Fibroblast of lung (primary cell): ENCODE results near the gene KASH5. TPM values are rescaled to one million over a fixed set of nuclear protein-coding genes. Genes with fewer than 3 reads are reported as not detected.

Source experiments
- DNase-seq, 2 donors: peaks; one replicate each; pipeline versions ENCODE4 v3.0.0 to v3.0.0-alpha.2; 2010; ENCODE audit warnings: low read depth in 2 of 2
- H2AFZ ChIP-seq: 2 replicates; pipeline ENCODE4 v1.5.1; 2012; ENCODE audit warnings: low read length, control low read depth, inconsistent platforms
- H3K27ac ChIP-seq: 2 replicates; pipeline ENCODE4 v1.5.1; 2011; ENCODE audit warnings: low read length, control low read depth; ENCODE audit not compliant: insufficient read depth
- H3K27me3 ChIP-seq: 2 replicates; pipeline ENCODE4 v1.5.1; 2011; ENCODE audit warnings: mild to moderate bottlenecking, low read length; ENCODE audit not compliant: control insufficient read depth, insufficient read depth
- H3K36me3 ChIP-seq: 2 replicates; pipeline ENCODE4 v1.5.1; 2011; ENCODE audit warnings: low read length; ENCODE audit not compliant: control insufficient read depth, insufficient read depth
- H3K4me1 ChIP-seq: 2 replicates; pipeline ENCODE4 v1.5.1; 2011; ENCODE audit warnings: low read length; ENCODE audit not compliant: control insufficient read depth, insufficient read depth; ENCODE audit errors: extremely low read depth
- H3K4me2 ChIP-seq: 2 replicates; pipeline ENCODE4 v1.5.1; 2011; ENCODE audit warnings: low read length, control low read depth; ENCODE audit not compliant: insufficient read depth; ENCODE audit errors: extremely low read depth
- H3K4me3 ChIP-seq, 4 experiments: fragments of 200-600 bp in 1 of 4; sonication (generic) in 1 of 4; replicated peaks in 1 of 4; 2 replicates each; pipeline ENCODE4 v1.5.1; 2011 to 2016; ENCODE audit warnings: low read length in 4 of 4, low read depth in 3 of 4, mild to moderate bottlenecking in 3 of 4, control low read depth in 2 of 4, inconsistent platforms in 1 of 4, mixed read lengths in 1 of 4; ENCODE audit not compliant: insufficient read depth in 1 of 4; ENCODE audit errors: control extremely low read depth in 1 of 4
- H3K79me2 ChIP-seq: 2 replicates; pipeline ENCODE4 v1.5.1; 2012; ENCODE audit warnings: mild to moderate bottlenecking, low read length, inconsistent platforms; ENCODE audit not compliant: control insufficient read depth, insufficient read depth
- H3K9ac ChIP-seq: 2 replicates; pipeline ENCODE4 v1.5.1; 2011; ENCODE audit warnings: mild to moderate bottlenecking, low read length, control low read depth; ENCODE audit not compliant: insufficient read depth
- H3K9me3 ChIP-seq: 2 replicates; pipeline ENCODE4 v1.5.1; 2012; ENCODE audit warnings: low read depth, low read length; ENCODE audit not compliant: control insufficient read depth, insufficient read depth
- H4K20me1 ChIP-seq: 2 replicates; pipeline ENCODE4 v1.5.1; 2011; ENCODE audit warnings: low read length; ENCODE audit not compliant: control insufficient read depth, insufficient read depth; ENCODE audit errors: extremely low read depth
- CTCF ChIP-seq, 2 donors: IDR thresholded peaks in 1 of 2; conservative IDR thresholded peaks in 1 of 2; 1 replicate in 1 of 2; 2 replicates in 1 of 2; pipeline ENCODE4 v1.5.1; 2011 to 2012; ENCODE audit warnings: low read length in 2 of 2, control low read depth in 1 of 2, inconsistent platforms in 1 of 2, low read depth in 1 of 2, mild to moderate bottlenecking in 1 of 2
- EZH2 ChIP-seq: IDR thresholded peaks from 2 replicates; pipeline ENCODE4 v1.5.1; 2012; ENCODE audit warnings: low read length, control low read depth, mild to moderate bottlenecking; ENCODE audit errors: missing control alignments
- polyA plus RNA-seq, 2 donors: library from polyadenylated mRNA; depleted of rRNA in 1 of 2; stranded (reverse) in 1 of 2; unstranded in 1 of 2; fragments of >200 nt; gene quantifications; 2 replicates each; pipeline ENCODE4 v1.2.1, GENCODE V29; 2011 to 2012; ENCODE audit warnings: missing spikeins in 1 of 2
- total RNA-seq: library from RNA; depleted of rRNA; stranded (reverse); fragments of >200 nt; gene quantifications from 2 replicates; pipeline ENCODE4 v1.2.1, GENCODE V29; 2014

The KASH5 gene
- total and polyA plus RNA-seq, 2 donors (not counting 1 experiment from before 2014, with no cell fraction given): not detected

DNA sequence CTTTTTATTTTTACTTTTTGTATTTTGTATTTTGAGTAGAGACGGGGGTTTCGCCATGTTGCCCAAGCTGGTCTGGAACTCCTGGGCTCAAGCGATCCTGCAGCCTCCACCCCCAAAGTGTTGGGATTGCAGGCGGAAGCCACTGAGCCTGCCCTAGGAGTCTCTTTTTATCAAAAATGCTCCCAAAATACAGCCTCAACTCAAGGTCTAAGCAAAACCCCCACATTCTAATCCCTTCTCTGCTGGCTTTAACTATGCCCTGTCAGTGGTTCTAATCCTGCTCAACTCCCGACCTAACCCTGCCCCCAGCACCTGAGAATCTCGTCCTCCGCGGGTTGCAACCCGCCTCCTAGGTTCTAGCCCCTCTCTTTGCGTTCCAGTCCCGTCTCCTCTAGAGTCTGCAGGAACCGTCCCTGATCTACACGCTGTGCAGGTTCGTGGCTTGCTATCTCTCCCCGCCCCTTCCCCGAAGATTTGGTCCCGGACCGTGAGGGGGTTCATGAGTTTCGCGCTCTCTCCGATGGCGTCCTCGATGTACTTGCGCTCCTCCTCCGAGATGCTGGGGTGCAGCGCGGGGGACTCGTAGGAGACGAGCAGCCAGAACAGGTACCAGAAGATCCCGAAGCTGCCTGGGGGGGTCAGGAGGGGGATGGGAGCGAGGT, 45.3 kb downstream of the KASH5 start:
- no peaks in the 10 kb centered on the region for H4K20me1 ChIP-seq
- TF ChIP-seq CTCF (conservative IDR thresholded peaks at IDR 0.05 in 1 of 2, IDR thresholded peaks at IDR 0.05 in 1 of 2; ENCODE audit: low read depth in 1 of 2, low read length in 2 of 2) (no peak), EZH2 (peak; percentile 79)
- H3K27me3 ChIP-seq: peaks cover 77% of the 10 kb centered on the region
- no peaks in the 10 kb centered on the region for H3K36me3 ChIP-seq
- H3K4me1 ChIP-seq: no peaks in the 10 kb centered on the region
- DNase-seq: no peak
- H3K4me3 ChIP-seq: no peak overlapping the region
- no peaks in the 10 kb centered on the region for H3K9me3 ChIP-seq
- no peak overlapping the region for H2AFZ ChIP-seq
- H3K4me2 ChIP-seq: no peak overlapping the region
- no peak overlapping the region for H3K27ac ChIP-seq
- H3K9ac ChIP-seq: no peak overlapping the region
- no peaks in the 10 kb centered on the region for H3K79me2 ChIP-seq

GRCh38 chr19:49434907-49435583, 47.0 kb downstream of the KASH5 start:
- no peaks in the 10 kb centered on the region for H3K4me1 ChIP-seq
- no peak overlapping the region for H3K27ac ChIP-seq
- no peaks in the 10 kb centered on the region for H3K9me3 ChIP-seq
- TF ChIP-seq EZH2: no peak
- no peak for TF ChIP-seq CTCF (conservative IDR thresholded peaks at IDR 0.05 in 1 of 2, IDR thresholded peaks at IDR 0.05 in 1 of 2; ENCODE audit: low read depth in 1 of 2, low read length in 2 of 2)
- peaks cover 81% of the 10 kb centered on the region for H3K27me3 ChIP-seq
- H4K20me1 ChIP-seq: no peaks in the 10 kb centered on the region
- no peak for DNase-seq
- no peak overlapping the region for H3K4me2 ChIP-seq
- H2AFZ ChIP-seq: no peak overlapping the region
- H3K36me3 ChIP-seq: no peaks in the 10 kb centered on the region
- H3K4me3 ChIP-seq: no peak overlapping the region
- no peak overlapping the region for H3K9ac ChIP-seq
- no peaks in the 10 kb centered on the region for H3K79me2 ChIP-seq

DNA sequence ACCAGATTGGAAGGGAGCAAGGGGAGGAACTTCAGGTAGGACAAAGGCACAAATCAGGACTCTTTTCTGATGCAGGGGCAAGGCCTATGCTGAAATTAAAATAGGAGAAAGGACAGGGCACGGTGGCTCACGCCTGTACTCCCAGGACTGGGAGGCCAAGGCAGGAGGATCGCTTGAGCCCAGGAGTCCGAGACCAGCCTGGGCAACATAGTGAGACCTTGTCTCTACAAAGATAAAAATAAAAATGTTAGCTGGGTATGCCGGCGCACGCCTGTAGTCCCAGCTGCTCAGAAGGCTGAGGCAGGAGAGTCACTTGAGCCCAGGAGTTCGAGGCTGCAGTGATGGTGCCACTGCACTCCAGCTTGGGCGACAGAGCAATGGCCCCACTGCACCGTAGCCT, 47.6 kb downstream of the KASH5 start:
- Histone ChIP-seq H3K27me3 (peaks cover 82% of the 10 kb centered on the region), H3K36me3 (no peaks in the 10 kb centered on the region), H3K9ac (no peak overlapping the region), H2AFZ (no peak overlapping the region), H3K79me2 (no peaks in the 10 kb centered on the region), H4K20me1 (no peaks in the 10 kb centered on the region), H3K4me3 (no peak overlapping the region), H3K4me1 (no peaks in the 10 kb centered on the region), H3K27ac (no peak overlapping the region), H3K4me2 (no peak overlapping the region), H3K9me3 (no peaks in the 10 kb centered on the region)
- no peak for TF ChIP-seq EZH2
- TF ChIP-seq CTCF (conservative IDR thresholded peaks at IDR 0.05 in 1 of 2, IDR thresholded peaks at IDR 0.05 in 1 of 2; ENCODE audit: low read depth in 1 of 2, low read length in 2 of 2): no peak
- no peak for DNase-seq
